Activated T-helper 9 cell treated with anti-CD3 and anti-CD28 coated beads, Interleukin-2, amount 50 U/mL, for 16 hours (primary cell): ENCODE results near the gene TFB2M.
"Not testable (repeated sequence)": the region's sequence is repeated elsewhere in the genome, so short reads cannot be mapped to it uniquely, and the experiment has no call there.

Experiments
- DNase-seq: peaks from one replicate; pipeline ENCODE4 v3.0.0-alpha.2; 2020; ENCODE audit warnings: low read depth

The TFB2M gene, protein sequence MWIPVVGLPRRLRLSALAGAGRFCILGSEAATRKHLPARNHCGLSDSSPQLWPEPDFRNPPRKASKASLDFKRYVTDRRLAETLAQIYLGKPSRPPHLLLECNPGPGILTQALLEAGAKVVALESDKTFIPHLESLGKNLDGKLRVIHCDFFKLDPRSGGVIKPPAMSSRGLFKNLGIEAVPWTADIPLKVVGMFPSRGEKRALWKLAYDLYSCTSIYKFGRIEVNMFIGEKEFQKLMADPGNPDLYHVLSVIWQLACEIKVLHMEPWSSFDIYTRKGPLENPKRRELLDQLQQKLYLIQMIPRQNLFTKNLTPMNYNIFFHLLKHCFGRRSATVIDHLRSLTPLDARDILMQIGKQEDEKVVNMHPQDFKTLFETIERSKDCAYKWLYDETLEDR

DNA sequence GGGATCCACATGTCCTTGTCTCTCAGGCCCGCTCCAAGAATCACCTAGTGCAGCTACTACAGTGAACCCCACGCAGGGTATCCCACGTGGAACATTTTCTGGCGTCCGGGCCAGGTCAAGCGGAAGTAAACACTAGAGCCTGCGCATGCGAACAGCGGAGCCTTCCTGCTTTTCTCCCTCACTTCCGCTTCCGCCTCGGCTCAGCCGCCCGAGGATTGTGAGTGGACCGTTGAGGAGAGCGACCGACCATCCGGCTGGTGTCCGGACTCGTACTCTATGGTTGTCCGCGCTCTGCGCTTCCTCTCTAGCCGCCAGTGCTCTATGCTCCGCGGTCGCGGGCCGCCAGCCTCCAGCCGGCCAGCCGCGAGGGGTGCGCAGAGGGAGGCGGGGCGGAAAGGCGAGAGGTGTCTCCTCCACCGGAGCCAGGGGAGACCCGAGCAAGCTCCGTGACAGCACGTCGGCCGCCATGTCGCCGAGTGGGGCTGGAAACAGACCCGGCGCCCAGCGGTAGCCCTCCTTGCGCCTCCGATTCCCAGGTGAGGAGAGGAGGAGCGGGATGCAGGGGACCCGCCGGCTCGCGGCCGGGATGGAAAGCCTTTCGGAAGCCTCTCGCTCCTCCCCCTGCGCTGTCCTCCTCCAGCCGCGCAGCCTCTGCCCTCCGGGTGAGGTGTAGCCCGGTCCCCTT, at the start of gene TFB2M, which contains the start of gene CNST:
Gene TFB2M (minus strand): TSS at position 134 of the 685 bp plus-strand sequence. CDS start 123 bp downstream, at position 11.
Gene CNST (plus strand): TSS at position 329 of the 685 bp plus-strand sequence. CDS start 25,107 bp downstream, outside the sequence.
- DNase-seq = peak; percentile 88

DNA sequence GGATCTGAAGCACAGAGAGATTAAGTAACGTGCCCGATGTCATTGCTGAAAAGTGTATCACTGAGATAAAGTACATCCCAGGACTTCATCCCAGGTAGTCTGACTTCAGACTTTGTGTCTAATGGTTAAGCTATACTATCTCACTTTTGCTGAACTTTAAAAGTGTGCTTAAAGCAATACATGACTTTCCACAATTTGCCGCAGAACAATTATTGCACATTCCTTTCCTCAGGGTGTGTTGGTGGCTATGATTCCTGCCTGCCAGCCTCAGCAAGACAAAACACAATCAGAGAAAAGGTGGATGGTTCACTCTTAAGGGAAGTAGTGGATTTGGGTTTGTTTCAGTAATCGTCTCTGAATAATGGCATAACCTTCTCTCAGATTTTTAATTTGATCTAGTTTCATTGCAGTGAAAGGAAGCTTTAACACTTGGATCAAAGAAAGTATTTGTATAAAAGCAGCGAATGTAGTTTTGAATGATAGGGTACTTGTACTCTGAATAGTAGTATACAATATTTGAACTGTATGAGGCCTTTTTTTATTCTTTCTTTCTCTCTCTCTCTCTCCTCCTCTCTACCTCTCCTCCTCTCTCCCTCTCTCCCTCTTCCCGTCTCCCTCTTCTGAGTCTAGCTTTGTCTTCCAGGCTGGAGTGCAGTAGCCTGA, 47.2 kb upstream of the TFB2M start:
- DNase-seq = no peak

DNA sequence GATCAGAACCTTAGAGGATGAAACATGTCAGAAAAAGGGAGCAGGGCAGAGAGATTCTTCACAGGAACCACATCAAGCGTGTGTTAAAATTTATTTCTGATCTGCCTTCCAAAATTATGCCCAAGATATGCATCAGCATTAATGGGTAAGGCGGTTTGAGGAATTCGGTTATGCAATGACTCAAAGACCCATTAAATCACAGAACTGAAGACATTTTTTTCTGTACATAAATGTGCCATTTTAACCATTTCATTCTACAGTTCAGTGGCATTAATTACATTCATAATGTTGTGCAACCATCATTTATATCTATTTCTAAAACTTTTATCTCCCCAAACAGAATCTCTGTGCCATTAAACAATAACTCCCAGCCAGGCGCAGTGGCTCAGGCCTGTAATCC, 43.6 kb upstream of the TFB2M start:
- DNase-seq = no peak

DNA sequence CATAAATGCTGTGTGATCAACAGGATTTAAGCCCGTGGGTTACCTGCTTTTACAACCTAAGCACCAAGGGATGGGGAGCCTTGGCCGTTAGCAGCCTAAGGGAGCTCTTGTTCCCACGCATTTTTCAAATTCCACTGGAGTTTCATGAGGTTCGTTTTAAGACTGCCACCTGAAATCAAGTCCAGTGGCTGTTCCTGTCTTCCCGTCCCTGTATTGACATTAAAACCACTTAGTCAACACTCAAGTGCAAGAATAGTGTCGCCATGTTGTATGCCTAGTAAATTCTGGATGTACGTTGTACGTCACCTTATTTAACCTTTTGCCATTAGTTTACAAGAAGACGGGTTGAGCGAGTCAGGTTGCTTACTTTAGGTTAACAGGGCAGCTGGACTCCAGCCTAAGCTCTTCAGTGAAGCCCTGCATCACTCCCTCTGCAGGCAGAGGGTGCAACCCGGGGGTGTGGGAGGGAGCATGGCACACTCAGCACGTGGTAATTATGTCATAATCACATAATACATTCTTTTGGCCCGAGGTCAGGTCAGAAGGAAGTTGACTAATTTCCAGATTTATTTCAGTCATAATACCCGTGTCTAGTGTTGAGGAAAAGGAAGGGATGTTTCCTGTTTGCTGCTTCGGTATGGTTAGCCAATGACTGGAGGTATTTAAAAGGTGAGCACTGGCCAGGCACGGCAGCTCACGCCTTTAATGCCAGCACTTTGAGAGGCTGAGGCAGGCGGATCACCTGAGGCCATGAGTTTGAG, 42.7 kb upstream of the TFB2M start:
- no peak for DNase-seq

DNA sequence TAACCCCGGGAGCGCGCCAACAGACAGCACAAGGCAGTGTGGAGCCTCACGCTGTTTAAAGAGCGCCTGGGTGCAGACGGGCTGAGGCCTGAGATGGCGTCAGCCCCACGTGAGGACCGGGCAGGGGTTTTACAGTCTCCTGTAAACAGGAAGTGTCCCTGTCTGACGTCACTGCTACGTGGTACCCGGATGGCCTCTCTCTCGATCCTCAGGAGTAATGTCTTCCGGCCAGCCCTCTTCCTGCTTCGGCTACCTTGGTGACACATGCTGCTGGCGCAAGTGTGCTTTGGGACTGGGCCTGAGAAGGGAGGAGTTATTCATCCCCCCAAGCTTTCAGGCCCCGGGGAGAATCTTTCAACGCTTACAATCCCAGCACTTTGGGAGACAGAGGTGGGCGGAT, 41.4 kb upstream of the TFB2M start:
- DNase-seq = no peak

DNA sequence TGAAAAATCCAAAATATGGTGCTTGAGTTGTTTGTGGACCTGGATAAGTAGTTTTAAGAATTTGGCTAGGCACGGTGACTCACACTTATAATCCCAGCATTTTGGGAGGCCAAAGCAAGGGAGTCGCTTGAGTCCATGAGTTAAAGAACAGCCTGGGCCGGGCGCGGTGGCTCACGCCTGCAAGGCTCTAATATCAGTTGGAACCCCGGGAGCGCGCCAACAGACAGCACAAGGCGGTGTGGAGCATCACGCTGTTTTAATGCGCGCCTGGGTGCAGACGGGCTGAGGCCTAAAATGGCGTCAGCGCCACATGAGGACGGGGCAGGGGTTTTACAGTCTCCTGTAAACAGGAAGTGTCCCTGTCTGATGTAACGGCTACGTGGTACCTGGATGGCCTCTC, 39.2 kb upstream of the TFB2M start:
- DNase-seq = not testable (repeated sequence)

DNA sequence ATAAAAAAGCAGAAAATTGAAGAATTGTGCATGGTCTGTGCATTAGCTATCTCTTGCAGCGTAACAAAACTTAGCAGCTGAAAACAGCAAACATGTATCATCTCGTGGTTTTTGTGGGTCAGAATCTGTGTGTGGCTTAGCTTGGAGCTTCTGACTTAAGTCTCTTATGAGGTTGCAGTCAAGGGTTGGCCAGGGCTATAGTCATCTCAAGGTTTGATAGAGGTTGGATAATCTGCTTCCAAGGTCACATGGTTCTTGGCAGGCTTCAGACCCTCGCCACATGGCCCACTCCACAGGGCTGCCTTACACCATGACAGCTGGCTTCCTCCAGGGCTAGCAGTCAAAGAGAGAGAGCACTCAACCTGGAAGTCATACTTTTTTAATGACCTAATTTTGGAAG, 36.1 kb upstream of the TFB2M start:
- no peak for DNase-seq

DNA sequence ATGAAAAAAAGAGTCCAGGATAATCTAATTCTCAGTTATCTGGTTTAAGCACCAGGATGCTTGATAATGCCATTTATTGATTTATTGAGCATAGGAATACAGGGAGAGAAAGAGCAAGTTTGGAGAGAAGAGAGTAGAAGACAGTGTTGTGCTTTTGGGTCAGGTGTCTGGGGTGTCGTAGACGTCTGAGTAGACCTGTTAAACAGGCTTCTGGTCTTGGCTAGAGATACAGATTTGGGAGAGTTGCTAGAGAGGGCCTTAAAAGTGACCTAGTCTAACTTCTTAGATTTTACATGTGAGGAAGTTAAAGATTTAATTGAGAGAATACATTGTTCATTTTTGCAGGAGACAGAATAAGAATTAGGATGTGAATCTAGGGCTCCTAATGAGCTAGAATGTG, 34.5 kb upstream of the TFB2M start:
- DNase-seq = no peak

DNA sequence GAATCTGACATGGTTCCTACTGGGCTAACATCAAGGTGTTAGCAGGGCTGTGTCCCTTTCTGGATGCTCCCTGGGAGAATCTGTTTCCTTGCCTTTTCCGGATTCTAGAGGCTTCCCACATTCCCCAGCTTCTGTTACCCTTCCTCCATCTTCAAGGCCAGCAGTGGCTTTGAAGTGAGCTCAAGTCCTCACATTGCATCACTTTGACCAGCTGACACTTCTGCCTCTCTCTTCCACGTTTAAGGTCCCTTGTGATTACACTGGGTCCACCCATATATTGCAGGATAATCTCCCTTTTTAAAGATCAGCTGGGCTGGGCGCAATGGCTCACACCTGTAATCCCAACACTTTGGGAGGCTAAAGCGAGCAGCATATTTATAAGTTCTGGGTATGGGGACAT, 33.3 kb upstream of the TFB2M start:
- DNase-seq = no peak

DNA sequence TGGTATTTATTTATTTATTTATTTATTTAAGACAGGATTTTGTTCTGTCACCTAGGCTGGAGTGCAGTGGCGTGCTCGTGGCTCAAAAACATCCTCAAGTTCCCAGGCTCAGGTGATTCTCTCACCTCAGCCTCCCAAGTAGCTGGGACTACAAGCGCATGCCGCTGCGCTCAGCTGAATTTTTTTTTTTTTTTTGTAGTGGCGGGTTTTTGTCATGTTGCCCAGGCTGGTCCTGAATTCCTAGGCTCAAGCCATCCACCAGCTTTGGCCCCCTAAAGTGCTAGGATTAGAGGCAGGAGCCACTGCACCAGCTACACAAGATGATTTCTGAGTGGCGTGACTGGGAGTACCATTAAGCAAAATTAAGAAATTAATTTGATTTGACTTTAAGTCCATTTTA, 31.9 kb upstream of the TFB2M start:
- DNase-seq = no peak

DNA sequence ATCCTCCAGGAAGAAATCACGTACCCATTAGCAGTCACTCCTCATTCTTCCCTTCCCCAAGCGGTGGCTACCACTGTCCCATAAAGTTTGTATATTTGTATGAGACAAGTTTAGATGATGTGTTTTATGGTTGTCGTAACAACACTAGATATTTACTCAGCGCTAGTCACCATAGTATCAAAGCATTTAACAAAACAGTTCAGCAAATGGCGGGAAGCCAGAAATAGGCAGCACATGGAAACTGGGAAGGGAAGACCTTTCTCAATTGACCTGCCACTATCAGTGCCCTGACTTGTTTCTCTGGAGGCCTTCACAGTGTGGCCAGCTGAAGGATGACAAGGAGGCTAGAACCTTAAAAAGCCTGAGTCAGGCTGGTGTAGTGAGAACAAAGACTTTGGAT, 31.3 kb upstream of the TFB2M start:
- DNase-seq = no peak

DNA sequence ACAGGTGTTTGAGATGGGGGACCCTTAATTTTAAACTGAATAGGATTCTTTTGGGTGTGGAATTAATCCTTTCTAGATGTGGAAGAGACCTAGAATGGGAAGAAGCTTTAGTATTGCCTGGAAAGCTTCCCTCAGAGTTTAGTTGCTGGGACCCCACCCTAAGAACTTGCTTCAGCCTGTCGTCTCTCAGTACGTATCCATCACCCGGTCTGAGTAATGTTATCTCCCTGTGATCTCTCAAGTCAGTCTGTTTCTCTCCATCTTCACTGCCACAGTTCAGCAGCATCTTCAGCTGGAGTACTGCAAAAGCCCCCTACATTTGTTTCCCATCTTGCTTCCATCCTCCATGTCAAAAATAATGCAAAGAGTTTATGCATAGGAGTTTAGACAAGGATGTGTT, 29.1 kb upstream of the TFB2M start:
- DNase-seq = no peak

DNA sequence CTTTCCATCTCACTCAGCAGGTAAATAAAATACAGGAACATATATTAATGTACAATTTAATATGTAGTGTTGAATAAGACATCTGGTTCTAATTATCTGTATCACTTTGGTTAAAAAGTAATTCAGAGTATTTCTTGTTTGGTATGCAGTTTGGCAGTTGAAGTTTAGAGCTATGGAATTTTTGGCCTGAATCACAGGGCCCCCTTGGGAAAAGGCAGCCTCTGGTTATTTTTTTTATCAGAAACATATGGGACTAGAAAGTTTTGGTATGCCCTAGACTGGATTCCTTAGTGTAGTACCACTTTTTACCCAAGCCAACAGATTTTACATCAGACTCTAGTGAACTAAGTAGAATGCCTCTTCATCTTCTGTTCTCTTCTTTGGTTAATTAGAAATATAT, 26.6 kb upstream of the TFB2M start:
- no peak for DNase-seq

DNA sequence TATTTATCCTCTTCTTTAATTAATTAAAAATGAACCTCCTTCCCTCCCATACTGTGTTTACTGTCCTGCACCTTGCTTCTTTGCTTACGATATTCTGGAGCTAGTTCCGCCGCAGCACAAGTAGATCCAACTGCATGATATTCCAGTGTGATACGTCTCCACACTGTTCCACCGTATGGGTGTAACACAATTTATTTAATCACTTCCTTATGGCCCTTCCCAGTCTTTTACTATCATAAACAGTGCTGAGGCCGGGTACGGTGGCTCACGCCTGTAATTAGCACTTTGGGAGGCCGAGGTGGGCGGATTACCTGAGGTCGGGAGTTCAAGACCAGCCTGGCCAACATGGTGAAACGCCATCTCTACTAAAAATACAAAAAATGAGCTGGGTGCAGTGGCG, 25.9 kb upstream of the TFB2M start:
- no peak for DNase-seq

DNA sequence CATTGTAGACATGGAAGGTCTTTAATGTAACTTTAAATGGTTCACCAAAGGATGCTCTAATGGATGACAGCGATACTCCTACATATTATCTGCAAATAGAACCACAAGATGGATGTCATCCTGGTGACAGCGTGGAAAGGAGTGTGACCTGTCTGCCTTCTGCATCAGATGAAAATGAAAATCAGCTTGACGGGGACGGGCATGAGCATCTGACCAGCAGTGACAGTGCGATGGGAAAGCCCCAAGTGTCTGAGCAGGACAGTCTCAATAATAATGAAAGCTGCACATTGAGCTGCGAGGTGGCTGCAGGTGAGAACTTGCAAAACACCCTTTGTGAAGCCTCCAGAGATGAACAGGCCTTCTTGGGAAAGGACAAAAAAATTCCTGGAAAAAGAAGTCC, 25.4 kb upstream of the TFB2M start:
- DNase-seq = no peak

DNA sequence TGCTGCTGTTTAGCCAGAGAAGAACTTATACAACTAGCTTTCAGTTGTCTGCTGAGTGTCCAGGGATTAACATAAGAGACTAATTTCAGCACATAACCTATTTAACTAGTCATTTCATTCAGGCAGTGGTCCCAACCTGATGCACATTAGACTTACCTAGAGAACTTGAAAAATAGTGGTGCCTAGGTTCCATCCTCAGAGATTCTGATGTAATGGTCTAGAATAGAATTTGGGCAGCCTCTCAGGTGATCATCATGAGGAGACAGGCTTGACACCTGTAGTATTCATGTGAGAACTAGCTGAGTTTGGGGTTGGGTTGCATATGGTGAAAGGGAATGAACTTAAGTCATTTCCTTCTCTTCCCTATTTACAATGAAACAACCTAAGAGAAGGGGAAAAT, 25.0 kb upstream of the TFB2M start:
- no peak for DNase-seq

DNA sequence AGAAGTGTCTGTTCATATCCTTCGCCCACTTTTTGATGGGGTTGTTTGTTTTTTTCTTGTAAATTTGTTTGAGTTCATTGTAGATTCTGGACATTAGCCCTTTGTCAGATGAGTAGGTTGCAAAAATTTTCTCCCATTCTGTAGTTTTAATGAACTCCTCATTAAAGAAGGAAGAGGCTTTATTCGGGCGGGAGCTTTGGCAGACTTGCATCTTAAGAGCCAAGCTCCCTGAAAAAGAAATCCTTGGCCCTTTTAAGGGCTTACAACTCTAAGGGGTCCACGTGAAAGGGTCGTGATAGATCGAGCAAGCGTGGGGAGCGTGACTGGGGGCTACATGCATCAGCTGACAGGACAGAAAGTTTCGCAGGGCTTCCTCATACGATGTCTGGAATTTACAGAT, 23.9 kb upstream of the TFB2M start:
- not testable (repeated sequence) for DNase-seq

DNA sequence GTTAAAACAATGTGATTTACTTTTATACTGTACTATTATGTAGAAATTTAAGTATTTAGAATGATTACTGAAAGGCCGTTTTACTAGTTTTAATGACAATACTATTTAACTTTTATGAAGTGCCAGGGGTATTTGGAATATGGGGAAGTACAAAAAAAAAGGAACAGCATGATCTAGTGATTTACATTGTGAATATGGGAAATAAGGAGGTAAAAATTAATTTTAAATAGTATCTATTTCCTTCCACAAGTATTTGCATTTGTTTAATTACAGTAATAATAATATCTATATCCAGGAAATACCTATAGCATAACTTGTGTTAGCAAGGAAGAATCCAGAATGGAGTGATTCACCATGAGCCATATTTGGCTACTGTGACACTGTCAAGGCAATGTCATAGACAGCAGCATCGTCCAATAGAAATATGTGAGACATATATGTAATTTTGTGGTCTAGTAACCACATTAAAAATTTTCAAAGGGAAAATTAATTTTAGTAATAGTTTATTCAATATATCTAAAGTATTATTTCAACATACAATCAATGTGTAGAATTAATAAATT, 22.2 kb upstream of the TFB2M start:
- no peak for DNase-seq

DNA sequence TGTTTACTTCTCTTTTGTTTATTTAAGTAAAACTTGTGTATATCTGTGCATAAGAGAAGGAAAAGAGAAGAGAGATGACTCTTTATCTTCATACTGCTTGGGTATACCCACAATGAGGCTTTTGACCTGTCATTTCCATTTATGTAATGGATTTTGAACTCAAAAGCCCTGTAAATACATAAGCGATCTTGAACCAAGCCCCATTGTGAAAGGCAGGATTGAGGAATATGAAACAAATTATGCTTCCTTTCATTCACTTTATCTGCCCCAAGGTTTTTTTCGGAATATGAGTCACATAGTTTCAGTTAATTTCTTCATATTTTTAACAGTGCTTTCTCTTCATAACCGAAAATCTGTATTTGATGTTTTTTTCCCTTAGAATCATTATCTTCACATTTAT, 21.5 kb upstream of the TFB2M start:
- no peak for DNase-seq

DNA sequence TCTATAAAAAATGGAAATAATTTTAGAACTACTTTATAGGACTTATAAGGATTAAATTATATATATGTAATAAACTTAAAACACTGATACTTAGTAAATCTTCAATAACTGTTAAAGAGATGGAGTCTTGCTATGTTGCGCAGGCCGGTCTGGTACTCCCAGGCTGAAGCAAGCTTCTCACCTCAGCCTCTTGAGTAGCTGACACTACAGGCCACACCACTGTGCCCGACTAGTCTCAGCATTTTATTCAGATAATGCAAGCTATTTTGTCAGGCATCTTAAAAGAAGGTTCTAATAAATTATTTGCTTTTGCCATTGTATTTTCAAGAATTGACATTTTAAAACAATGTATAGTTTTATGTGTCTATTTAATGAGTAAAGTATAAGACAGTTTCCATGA, 21.0 kb upstream of the TFB2M start:
- no peak for DNase-seq

DNA sequence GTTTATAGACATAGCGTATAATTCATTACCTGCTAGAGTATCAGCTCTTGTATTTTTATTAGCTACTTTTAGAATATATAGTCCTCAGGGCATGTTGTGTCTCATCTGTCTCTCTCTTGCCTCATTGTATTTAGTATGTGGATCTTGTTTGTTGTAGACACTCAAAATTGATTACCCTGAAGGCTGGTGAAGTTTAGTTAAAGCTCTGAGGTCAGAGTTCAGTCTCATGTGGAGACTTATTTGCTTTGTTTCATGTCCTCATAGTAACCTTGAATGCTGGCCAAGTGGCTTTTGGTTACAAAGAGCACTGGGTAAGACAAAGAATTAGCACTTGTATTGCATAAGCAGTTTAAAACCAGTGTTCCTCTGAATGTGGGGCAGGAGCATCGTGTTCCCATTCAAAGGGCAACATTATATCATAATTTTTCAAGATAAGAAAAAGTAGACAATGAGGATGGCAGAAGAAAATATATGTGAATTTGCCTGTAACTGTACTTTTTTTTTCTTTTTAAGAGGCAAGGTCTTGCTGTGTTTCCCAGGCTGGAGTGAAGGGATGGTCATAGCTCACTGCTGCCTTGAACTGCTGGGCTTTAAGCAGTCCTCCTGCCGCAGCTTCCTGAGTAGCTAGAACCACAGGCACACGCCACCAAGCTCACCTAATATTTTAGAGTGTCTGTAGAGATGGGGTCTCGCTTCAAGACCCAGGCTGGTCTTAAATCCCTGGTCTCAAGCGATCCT, 17.6 kb upstream of the TFB2M start:
- no peak for DNase-seq
